HG02571 (cell line): ENCODE results near the gene CDCA8.

Experiments
- ATAC-seq: cut with Tn5 transposase; IDR thresholded peaks from one replicate; pipeline ENCODE4 v1.9.1; 2021; ENCODE audit warnings: mild to moderate bottlenecking, moderate library complexity; ENCODE audit not compliant: unreplicated experiment

CDCA8 gene

DNA sequence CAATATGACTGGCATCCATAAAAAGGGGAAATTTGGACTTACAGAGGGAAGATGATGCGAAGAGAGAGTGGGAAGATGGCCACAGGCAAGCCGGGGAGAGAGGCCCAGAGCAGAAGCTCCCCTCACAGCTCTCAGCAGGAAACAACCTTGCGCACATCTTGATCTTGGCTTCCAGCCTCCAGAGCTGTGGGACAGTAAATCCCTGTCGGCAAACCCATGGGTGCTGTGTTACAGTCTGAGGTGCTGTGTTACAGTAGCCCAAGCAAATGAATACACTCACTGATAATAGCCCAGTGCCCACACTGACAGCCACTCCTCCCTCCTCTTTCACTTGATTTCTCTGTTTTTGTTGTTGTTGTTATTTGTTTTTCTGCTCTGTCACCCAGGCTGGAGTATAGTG is 22.4 kb downstream of the CDCA8 start:
- no peak for ATAC-seq

DNA sequence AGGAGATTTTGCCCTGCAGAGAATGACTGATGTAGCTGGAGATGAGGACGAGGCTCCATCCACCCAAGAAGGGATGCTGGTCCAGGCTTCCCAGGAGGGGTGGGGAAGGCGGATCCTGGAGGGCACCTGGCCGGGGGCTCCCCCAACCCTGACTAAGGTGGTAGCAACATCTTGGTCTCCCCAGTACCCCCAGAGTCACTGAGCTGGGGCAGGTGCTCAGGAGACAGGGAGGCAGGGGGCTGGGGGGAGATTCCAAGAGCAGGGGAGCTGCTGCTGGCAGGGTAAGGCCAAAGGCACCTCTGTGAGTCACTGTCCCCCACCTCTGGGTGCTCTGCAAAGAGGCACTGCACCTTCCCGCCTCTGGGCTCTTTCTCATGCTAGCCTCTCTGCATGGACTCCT is 24.0 kb downstream of the CDCA8 start:
- ATAC-seq: no peak

DNA sequence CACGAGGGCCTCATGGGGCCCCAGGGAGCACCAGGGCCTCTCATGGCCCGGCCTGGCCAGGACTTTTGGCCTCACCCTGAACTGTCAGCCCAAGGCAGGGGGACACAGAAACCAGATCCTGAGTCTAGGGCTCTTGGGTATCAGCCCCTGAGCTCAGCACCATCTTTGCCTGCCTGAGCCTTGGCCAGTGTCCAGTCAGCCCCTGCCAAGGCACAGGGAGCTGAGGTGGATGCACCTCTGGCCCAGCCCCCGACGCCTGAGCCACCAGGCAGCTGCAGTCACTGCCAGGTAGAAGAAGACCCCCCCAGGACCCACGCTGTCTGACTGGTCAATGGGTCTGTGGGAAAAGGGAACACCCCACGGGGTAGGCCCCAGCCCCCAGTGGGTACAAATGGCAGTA is 25.3 kb downstream of the CDCA8 start:
- no peak for ATAC-seq

DNA sequence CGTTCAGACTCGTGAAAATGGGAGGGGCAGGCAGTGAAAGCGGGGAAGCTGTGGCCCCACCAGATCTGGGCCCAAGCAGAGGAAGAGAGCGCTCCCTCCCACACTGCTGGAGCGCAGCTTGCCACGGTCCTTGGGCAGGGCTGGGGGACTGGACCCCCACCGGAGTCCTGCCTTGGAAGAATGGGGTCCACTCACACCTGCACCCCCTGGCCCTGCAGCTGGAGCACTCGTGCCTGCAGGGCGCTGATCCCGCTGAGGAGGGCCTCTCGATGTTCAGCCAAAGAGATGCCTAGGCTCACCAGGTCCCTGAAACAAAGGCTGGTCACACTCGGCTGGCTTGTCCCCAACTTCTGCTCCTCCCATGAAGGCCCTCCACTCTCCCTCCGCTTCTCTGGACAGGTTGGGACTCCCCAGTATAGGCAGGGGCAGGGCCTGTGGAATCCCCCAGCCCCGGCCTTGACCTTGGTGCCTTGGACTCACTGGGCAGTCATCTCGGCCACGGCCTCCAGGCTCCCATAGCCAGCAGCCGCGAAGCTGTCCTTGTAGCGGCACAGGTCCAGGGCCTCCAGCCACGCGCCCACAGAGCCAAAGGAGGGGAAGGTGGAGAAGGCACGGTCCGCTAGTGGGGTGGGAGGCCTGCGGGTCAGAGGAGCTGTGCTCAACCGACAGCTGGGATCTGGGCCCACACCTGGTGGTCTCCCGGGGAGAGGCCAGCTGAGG is 26.0 kb downstream of the CDCA8 start:
- no peak for ATAC-seq

DNA sequence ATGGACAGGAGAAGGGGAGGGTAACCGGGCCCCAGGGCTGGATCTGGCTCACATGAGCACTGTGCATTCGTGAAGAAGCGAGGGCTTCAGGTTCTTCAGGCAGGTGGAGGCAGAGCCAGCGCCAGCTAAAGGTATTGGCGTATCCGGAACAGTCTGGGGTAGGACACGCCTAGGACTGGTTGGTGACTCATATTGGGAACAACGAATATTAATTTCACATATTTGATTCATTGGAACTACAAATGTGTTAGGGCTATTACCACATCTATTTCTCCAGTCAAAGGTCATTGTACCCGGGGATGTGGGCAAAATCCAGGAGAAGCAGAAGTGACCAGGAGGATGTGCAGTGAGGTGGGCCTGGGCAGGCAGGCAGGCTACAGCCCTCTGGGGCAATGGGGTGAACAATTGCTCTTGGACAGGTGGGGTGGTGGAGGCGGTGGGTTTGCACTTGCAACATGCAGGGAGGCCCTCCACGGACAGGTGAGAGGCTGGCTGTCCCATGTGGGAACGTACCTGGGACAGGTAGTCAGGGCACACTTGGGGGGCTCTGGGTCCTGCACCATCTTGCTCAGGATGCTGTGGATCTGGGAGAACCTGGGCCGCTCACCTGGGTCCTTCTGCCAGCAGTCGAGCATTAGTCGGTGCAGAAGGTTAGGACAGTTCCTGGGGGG is 26.7 kb downstream of the CDCA8 start:
- no peak for ATAC-seq

DNA sequence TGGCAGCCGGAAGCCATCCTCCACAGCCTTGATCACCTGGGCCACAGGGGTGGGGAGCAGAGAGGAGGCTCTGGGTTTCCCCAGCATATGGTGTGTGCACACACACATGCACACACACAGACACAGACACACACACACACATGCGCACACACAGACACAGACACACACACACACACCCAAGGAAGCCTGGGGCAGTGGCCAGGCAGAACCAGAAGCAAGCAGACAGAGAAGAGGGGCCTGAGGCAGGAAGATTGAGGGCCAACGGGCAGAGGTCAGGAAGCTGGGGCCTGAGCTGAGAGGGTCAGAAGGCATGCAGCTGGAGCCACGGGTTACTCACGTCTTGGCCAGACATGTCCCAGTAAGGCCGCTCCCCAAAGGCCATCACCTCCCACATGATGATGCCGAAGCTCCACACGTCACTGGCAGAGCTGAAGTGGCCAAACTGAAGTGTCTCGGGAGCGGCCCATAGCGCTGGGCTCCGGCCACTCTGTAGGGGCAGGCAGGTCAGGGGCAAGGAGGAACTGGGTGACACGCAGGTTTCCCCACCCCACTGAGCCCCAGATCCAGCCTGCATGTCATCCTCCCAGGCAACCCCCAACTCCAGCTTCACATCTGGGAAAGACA is 27.4 kb downstream of the CDCA8 start:
- no peak for ATAC-seq

DNA sequence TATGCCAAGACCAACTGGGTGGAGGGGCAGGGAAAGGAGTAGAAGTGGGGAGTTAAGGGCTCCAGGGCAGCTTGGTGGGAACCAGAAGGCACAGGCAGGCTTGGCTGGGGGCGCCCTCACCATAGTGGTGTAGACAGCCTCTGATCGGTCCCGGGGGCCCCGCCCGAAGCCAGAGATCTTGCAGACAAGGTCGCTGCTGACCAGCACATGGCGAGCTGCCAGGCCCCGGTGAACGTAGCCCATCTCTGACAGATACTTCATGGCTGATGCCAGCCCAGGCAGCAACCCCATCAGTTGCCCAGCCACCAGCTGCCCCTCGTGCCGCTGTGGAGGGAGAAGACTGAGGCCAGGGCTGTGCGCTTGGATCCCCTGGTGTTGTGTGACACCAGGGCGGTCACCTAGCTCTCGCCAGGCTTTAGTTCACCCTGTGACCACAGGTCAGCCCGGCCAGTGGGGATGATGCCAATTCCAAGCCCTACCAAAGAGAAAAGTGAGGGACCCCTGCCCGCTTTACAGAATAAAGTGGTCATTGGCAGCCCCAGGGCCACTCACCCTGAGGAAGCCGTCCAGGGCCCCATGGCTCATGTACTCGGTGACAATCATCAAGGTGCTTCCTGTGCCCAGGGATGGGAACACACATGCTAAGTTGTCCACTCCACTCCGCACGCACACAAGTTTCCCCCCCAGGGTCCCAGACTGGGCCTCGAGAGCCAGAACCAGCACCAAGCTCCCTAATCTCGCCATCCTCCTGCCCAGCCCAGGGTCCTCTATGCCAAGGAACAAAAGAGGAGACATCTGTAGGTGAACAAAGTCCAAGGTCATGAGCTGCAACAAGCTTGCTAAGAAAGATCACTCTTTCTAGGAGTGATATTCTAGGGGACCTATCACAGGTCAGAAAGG is 28.2 kb downstream of the CDCA8 start:
- no peak for ATAC-seq

DNA sequence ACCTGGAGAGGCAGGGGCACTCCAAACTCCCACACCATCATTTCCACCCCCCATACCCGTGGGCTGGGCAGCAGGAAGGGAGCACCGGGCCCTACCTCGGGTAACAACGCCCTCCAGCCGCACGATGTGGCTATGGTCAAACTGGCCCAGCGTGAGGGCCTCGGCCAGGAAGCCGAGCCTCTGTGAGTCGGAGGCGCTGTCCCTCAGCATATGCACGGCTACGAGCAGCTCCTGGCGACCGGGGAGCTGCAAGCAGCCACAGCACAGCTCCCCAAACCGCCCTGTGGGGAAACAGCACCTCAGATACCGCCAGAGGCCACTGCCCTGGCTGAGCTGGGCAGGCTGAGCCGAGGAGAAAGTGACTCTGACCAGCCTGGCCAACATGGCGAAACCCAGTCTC is 29.2 kb downstream of the CDCA8 start:
- ATAC-seq: no peak

DNA sequence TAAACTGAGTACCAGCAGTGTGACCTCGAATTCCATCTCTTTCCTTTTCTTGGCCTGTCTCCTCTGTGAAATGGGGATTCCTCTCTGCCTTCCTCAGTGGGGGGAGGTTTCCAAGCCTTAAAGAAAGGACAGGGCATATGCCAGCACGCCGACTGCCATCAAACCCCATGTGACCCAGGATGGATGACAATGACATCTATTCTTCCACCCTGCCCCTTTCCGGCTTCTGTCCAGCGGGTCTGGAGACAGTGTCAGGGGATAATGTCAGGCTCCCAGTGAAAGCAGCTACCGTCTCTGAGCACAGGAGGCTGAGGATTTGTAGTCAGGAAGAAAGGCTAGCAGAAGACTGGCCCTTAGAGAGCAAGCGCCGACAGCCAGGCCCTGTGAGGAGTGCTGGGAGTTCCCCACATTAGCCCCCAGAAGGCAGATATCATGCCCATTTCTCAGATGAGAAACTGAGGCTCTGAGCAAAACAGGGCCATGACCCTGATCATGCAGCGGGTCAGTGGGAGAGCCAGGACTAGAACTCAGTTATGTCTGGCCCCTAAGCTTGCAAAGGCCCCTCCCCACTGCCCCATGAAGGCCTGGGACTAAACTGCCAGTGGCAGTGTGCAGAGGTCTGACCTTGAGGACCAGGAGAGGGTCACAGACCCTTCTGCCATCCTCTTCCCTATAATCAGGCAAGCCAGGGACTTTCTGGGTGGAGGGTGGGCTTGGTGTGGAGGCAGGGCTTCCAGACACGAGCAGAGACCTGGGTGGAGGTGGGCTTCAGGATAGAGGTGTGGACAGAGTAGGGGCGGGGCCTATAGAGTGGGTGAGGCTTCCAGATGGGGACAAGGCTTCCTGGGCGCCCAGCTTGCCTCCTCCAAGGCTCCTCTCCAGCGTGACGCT is 30.1 kb downstream of the CDCA8 start:
- no peak for ATAC-seq

DNA sequence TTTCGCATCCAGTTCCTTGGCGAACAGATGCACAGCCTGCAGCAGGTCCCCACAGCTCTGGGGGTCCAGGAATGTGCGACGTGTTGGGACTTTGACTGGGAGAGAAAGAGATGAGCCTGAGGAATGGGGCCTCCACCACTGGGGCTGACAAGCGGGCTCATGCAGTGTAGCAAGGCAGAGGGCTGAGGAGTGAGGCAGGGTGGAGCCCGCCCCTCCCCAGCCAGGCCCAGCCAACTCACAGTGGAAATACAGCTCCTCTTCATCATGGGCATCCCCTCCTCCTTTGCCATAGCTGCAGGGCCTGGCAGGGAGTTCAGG is 30.7 kb downstream of the CDCA8 start:
- ATAC-seq: no peak

DNA sequence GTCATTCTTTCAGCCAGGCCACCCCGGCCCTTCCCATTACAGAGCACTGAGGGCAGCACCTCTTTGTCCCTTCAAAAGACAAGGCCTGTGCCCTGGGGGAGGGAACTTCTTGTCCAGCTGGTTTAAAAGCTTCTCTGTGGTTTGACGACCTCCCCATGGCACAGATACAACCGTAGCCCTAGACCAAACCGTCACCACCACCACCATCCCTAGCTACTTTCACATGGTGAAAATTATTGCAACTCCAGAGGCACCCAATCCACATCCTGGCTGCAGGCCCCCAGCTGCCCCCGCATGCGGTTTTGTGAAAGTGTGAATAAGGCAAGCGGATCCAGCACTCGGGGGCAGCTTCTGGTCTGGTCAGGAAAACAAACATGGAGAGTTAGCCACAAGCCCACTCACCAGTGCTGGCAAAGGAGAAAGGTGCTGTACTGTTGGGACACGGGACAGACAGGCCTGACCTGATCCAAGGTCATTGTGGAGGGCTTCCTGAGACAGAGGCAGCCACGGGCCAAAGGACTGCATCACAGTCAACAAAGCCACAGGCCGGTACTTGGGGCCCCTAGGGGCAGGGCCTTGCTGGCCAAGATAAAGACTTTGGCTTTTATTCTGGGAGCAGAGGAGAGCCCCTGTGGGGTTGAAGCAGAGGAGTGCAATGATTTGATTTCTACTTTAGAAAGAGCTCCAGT is 31.2 kb downstream of the CDCA8 start:
- ATAC-seq: no peak

DNA sequence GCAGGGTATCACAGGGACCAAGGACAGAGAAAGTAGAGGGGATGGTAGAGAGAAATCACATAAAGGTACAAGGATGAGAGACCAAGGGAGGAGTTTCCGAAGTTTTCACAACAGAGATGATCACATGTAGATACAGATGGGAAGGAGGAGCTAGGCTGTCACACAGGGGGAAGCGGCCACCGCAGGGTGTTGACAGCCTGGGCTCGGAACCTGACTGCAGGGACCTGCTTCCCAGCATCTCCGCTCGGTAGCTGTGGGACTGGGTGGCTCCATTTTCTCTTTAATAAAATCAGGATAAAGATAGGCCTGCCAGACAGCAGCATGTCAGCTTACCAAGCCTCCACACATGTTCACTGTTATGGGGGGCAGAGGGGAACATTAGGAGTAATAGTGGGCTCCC is 32.3 kb downstream of the CDCA8 start:
- ATAC-seq: no peak

DNA sequence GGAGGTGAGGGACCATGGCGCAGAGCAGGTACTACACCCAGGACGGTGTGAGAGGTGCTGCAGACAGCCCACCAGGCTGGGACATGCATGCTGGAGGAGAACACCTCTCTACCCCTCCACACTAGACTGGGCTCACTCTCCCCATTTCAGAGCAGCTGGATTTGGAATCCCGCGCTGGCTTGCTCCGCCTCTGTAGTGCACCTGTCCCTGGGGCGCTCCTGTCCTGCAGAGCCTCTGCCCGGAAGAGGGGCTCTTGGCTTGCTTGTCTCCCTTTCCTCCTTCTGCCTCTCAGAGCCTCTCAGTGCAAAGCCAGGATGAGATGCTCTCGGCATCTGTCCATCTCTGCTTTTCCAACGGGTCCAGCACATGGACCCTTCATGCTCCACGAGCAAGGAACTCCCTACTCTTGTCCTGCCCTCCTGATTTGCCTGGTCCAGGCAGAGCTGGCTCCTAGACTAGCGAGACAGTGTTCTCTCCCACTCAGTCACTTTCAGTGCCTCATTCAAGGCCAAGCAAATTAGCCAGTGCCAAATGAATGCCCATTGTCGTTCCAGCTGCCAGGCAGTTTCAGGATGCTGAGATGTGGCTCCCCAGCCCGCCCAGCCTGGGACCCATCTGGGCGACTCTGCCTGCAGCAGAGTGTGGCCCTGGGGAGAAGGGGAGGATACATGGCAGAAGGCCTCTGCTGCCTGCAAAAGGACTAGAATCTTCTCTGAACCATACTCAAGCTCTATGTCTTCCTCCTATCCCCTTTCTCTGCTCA is 33.7 kb downstream of the CDCA8 start:
- ATAC-seq: no peak

DNA sequence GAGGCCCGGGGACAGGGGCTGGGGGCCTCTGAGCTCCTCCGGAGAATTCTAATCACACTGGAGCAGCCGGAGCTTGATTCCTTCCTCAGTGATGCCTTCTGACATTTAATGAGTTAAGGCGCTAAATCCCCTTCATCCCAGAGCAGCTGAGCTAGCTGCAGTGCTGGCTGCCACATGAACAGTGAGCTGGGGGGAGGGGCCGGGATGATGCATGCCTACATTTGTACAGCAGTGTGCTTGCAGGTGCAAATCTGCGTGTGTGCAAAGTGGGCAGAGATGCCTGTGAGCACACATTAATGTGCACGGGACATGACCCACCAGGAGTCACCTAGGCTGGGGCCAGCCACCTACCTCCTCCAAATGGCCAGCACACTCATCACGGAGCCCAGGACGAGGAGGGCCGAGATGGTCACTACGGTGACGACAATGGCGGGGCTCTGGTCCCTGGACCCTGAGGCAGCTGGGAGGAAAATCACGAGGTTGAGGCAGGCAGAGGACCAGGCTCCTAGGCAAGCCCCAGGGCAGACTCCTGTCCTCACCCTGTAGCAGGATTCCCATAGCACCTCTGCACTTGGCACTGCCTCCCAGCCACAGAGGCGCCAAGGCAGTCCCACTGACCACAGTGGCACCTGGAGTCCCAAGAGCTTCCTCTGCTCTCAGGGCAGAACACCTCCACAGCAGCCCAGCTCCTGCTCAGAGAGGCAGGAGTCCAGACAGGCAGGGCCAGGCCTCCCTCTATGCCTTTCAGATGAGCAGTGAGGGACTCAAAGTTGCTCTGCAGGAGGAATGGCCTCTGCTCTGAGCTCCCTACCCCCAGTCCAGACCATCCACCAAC is 34.7 kb downstream of the CDCA8 start:
- ATAC-seq: no peak

DNA sequence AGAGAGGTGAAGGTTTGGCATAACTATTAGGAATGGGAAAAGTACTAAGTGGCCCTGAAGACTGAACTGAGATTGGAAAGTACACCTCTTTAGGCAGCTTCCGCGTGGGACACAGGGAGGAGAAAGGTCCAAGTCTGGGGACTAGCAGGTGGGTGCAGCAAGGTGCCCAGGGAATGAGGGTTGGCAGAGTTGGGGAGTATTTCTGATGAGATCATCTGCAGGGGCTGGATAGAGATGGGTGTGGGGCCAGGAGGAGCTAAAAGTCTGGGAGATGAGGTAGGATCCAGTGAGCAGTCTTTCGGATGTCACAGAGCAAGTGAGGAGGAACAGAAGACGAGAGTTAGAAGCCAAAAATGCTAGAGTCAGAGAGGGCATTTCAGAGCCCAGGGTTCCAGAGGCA is 36.1 kb downstream of the CDCA8 start:
- ATAC-seq: no peak

DNA sequence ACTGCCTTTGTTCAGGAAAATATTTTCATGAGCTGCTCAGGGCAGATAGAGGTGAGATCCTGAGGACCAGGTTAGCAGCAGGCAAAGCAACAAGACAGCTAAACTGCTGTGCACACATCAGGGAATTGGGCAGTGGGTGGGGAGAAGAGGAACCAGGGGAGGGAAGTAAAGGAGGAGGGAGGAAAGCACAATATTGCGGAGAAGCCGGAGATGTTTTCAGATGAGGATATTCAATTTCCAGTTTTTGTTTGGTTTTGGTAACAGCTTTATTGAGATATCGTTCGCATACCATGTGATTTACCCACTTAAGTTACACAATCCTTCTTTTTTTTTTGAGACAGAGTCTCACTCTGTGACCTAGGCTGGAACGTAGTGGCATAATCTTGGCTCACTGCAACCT is 38.1 kb downstream of the CDCA8 start:
- ATAC-seq: no peak

DNA sequence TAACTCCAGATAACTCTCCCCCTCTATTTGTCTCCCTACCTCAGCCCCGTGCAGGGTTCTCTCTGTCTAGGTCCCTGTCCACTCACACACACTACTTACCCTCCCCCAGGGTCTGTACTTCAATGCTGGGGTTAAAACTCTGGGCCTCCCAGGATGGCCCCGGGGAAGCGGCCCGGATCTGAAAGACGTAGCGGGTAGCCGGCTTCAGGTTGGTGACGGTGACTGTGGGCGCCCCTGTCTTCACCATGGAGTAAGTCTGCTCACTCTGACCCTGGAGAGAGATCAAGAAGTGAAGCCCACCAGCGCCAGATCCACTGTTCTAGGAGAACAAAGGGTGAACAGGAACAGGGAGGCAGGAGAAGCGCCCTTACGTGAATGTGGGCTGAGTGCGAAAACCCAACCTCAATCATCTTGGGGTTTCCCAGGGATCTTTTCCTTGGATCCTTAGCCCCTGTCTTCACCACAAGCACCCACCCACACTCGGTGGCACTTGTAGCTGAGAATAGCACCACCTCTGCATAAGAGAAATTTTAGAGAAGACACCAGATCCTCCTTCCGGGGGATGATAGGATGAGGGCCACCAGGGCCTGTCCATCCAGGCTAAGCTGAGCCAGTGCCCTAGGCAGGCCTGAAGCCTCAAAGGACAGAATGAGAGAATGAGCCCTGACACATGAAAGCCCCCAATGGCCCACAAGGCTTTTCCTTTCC is 39.1 kb downstream of the CDCA8 start:
- ATAC-seq: no peak
